ENCODE measurements around the gene LRRC28. TPM values are rescaled to one million over a fixed set of nuclear protein-coding genes. Genes with fewer than 3 reads are reported as not detected.

Gene LRRC28
- total and polyA plus RNA-seq, 7 experiments from 2014 or later: 15.0 to 25.9 (median 19.9) TPM

DNA sequence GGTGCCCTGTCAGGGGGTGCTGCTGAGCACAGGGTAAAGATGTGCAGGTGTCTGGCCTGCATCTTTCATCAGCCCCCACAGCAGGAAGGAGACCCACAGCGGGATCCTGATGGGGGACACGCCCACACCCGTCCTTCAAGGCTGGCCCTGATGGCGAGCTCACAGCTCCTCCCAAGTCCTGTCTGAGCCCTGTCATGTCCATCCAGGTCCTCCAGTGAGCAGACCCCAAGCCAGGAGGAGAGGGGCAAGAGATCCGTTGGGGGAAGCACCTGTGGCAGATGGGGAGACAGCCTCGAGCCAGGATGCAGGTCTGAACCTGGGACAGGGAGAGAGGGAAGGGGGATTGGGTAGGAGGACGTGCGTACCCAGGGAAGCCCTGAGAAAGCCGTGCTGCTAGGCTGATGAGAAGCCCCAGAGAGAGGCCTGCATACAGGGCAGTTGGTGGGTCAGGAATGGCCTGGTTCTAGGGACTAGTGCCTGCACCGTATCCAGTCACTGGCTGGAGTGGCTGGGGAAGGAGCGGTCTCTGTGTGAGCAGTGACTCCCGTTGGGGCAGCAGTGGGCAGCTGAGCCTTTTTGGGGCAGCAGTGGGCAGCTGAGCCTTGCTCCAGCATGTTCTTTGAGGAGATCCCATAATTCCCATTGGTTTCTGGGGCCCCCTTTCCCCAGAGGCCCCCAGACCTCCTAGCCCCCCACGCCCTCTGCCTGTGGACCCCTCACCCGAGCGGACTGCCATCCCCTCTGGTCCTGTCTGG, 181.2 kb downstream of the LRRC28 start:
- intact Hi-C loops (cut with micrococcal nuclease): no loop called here
- H3K4me1 Mint-ChIP-seq: peaks cover 8 to 70% (median 50%) of the 10 kb centered on the region in 7 donors
- no peak for ATAC-seq
- H3K27ac ChIP-seq (ENCODE audit: low read depth, low read length): peak overlapping the region; percentile 53
- no peaks in the 10 kb centered on the region for H3K9me3 ChIP-seq (ENCODE audit: control insufficient read depth in 2 of 3, low read length in 3 of 3)
- H3K4me3 ChIP-seq (ENCODE audit: low read length): no peak overlapping the region
- no peak for DNase-seq
- CTCF ChIA-PET: interaction anchor here (1.2 to 1.6 kb wide), 2 partner anchors 8 to 11 kb away, joined by 7 read pairs; no protein-coding TSS in a partner anchor
- no peaks in the 10 kb centered on the region for H3K36me3 ChIP-seq (ENCODE audit: control insufficient read depth in 2 of 3, insufficient read depth in 3 of 3, low read length in 3 of 3)
- peak overlapping the region; percentile 59 to 90 (median 75) for H3K27ac Mint-ChIP-seq
- H3K9me3 Mint-ChIP-seq: peaks cover 0 to 2% (median 0%) of the 10 kb centered on the region in 11 donors
- H3K36me3 Mint-ChIP-seq: no peaks in the 10 kb centered on the region
- H3K4me3 Mint-ChIP-seq: peak overlapping the region in 8 of 10 donors; percentile 14 to 69 (median 56)
- POLR2A ChIA-PET: interaction anchor here (1.1 to 6.8 kb wide), 5 partner anchors 8 to 134 kb away, joined by 3 to 71 read pairs (median 17); partner anchors contain the start of gene MEF2A
- no peaks in the 10 kb centered on the region for H3K27me3 ChIP-seq (ENCODE audit: control insufficient read depth in 2 of 2, insufficient read depth in 2 of 2, low read length in 2 of 2)
- H3K4me1 ChIP-seq (ENCODE audit: control insufficient read depth in 2 of 2, insufficient read depth in 2 of 2, low read length in 2 of 2): peaks cover 0 to 44% of the 10 kb centered on the region in 2 donors
- H3K27me3 Mint-ChIP-seq: peaks cover 0 to 7% (median 0%) of the 10 kb centered on the region in 5 donors

DNA sequence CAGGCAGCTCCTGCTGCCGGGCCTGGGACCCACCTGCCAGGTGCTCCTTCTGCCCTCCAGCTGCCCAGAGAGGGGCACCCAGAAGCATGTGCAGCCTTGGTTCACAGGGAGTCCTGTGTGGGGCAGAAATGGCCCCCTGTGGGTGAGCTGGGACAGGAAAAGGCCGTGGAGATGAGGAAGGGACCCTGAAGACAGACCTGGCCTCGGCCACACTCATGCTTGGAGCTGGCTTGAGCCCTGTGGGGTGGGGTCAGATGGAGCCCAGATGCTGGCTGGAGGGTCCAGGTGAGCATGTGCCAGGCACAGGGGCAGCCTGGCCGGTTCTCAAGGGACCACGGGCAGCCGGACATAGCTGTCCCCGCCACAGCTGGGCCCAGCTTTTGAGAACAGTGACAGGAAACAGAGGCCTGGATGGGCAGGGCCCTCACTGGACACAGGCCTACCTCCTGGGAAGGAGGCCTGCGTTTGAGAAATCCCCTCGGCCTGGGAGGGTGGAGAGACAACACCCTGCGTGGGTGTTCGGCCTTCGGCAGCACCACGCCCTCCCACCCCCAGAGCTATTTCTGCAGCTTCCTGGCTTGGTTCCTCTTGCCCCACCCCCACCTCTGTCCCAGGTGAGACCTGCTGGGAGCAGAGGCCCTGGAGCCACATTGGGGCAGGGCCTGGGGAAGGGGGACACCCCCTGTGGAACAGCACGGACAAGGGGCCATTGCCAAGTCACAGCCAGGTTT, 181.9 kb downstream of the LRRC28 start:
- ATAC-seq (no peak), DNase-seq (peak in 2 of 9 donors; percentile 19 to 25)
- Mint-ChIP-seq H3K36me3 (no peaks in the 10 kb centered on the region), H3K27ac (peak overlapping the region in 8 of 9 donors; percentile 25 to 90 (median 72)), H3K4me1 (peaks cover 8 to 71% (median 51%) of the 10 kb centered on the region in 7 donors), H3K4me3 (peak overlapping the region in 6 of 10 donors; percentile 41 to 69 (median 60)), H3K27me3 (peaks cover 0 to 7% (median 0%) of the 10 kb centered on the region in 5 donors), H3K9me3 (peaks cover 0 to 2% (median 0%) of the 10 kb centered on the region in 11 donors)
- no peaks in the 10 kb centered on the region for H3K9me3 ChIP-seq (ENCODE audit: control insufficient read depth in 2 of 3, low read length in 3 of 3)
- H3K36me3 ChIP-seq (ENCODE audit: control insufficient read depth in 2 of 3, insufficient read depth in 3 of 3, low read length in 3 of 3): no peaks in the 10 kb centered on the region
- intact Hi-C loops (cut with micrococcal nuclease): no loop called here
- peak overlapping the region; percentile 33 for H3K4me3 ChIP-seq (ENCODE audit: low read length)
- peaks cover 0 to 51% of the 10 kb centered on the region in 2 donors for H3K4me1 ChIP-seq (ENCODE audit: control insufficient read depth in 2 of 2, insufficient read depth in 2 of 2, low read length in 2 of 2)
- POLR2A ChIA-PET: interaction anchor here (0.6 to 6.8 kb wide), 5 partner anchors 9 to 133 kb away, joined by 3 to 71 read pairs (median 17); partner anchors contain the start of gene MEF2A
- H3K27ac ChIP-seq (ENCODE audit: low read depth, low read length): peak overlapping the region; percentile 53
- no peaks in the 10 kb centered on the region for H3K27me3 ChIP-seq (ENCODE audit: control insufficient read depth in 2 of 2, insufficient read depth in 2 of 2, low read length in 2 of 2)
- CTCF ChIA-PET: interaction anchor here (1.2 to 1.6 kb wide), 2 partner anchors 9 to 11 kb away, joined by 7 read pairs; no protein-coding TSS in a partner anchor

DNA sequence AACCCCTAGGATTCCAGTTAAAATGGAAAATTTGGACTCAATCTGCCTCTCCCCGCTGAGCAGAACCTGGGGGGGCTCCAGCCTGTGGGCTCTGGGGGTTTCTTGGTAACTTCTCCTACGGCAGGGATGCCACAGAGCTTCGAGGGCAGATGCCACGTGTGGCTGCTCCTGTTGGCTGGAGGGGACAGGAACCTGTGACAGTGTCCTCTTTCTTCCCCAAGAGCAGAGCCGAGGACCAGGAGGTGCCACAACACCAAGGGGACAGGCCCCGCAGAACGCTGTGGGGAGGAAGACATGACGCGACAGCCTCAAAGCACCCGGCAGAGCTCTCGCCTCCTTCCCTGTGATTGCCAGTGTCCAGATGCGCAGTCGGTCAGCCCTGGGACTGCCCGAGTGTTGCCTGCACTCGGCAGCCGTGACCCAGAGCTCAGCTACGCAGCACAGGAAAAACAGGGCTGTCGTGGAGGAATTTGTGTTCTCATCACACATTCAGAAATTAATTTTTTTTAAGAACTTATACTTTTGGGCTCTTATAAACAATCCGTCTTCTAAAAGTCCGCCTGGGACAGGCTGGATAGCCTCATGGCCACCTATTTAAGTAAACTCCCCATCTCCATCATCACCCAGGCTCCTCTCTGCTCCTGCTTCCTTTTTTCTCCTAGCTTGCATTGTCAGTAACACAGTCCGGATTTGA, 182.6 kb downstream of the LRRC28 start:
- H3K4me3 Mint-ChIP-seq: peak overlapping the region in 8 of 10 donors; percentile 43 to 75 (median 64)
- peaks cover 0 to 10% (median 0%) of the 10 kb centered on the region in 5 donors for H3K27me3 Mint-ChIP-seq
- POLR2A ChIA-PET: interaction anchor here (0.5 to 6.8 kb wide), 7 partner anchors 10 to 340 kb away, joined by 3 to 71 read pairs (median 5); partner anchors contain the start of gene MEF2A
- peaks cover 5 to 78% (median 55%) of the 10 kb centered on the region in 7 donors for H3K4me1 Mint-ChIP-seq
- DNase-seq (no peak), ATAC-seq (no peak)
- H3K36me3 ChIP-seq (ENCODE audit: control insufficient read depth in 2 of 3, insufficient read depth in 3 of 3, low read length in 3 of 3): no peaks in the 10 kb centered on the region
- H3K36me3 Mint-ChIP-seq: no peaks in the 10 kb centered on the region
- H3K27ac ChIP-seq (ENCODE audit: low read depth, low read length): no peak overlapping the region
- H3K9me3 ChIP-seq (ENCODE audit: control insufficient read depth in 2 of 3, low read length in 3 of 3): no peaks in the 10 kb centered on the region
- intact Hi-C loops (cut with micrococcal nuclease): no loop called here
- CTCF ChIA-PET: interaction anchor here (0.6 to 2.0 kb wide), 4 partner anchors 10 to 270 kb away, joined by 3 to 7 read pairs (median 7); no protein-coding TSS in a partner anchor
- H3K4me3 ChIP-seq (ENCODE audit: low read length): peak overlapping the region; percentile 33
- peaks cover 0 to 58% of the 10 kb centered on the region in 2 donors for H3K4me1 ChIP-seq (ENCODE audit: control insufficient read depth in 2 of 2, insufficient read depth in 2 of 2, low read length in 2 of 2)
- no peaks in the 10 kb centered on the region for H3K27me3 ChIP-seq (ENCODE audit: control insufficient read depth in 2 of 2, insufficient read depth in 2 of 2, low read length in 2 of 2)
- H3K9me3 Mint-ChIP-seq: peaks cover 0 to 2% (median 0%) of the 10 kb centered on the region in 11 donors
- peak overlapping the region; percentile 48 to 88 (median 79) for H3K27ac Mint-ChIP-seq

DNA sequence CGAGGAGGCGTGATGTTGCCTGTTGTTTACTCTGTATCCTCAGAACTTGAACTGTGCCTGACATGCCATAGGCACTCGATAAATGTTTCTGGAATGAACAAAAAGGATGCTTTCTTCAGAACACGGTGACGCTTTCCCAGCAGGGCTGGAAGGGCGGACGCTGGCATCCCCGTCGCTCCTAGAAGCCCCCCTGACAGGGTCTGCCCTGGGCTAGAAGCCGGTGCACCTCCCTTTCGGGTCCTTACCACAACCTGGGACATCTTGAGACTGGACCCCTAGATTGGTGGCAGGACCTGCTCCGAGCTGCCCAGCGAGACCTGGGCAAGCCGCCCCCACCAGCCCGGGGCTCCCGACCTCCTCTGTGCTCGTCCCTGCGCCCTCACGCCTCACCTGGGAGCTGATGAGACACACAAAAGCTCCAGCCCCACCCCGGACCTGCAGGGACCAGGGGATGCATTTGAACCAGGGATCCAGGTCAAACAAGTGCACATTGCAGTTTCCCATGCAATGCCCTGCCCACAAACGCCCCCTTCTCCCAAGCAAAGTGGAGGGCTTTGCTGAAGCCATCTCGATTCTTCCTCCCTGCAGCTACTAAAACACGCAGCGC, 183.3 kb downstream of the LRRC28 start:
- no peak for DNase-seq
- H3K9me3 ChIP-seq (ENCODE audit: control insufficient read depth in 2 of 3, low read length in 3 of 3): no peaks in the 10 kb centered on the region
- H3K9me3 Mint-ChIP-seq: peaks cover 0 to 2% (median 0%) of the 10 kb centered on the region in 11 donors
- peaks cover 0 to 58% of the 10 kb centered on the region in 2 donors for H3K4me1 ChIP-seq (ENCODE audit: control insufficient read depth in 2 of 2, insufficient read depth in 2 of 2, low read length in 2 of 2)
- peaks cover 5 to 86% (median 57%) of the 10 kb centered on the region in 7 donors for H3K4me1 Mint-ChIP-seq
- H3K27me3 ChIP-seq (ENCODE audit: control insufficient read depth in 2 of 2, insufficient read depth in 2 of 2, low read length in 2 of 2): no peaks in the 10 kb centered on the region
- POLR2A ChIA-PET: interaction anchor here (0.5 to 6.8 kb wide), 7 partner anchors 10 to 341 kb away, joined by 3 to 71 read pairs (median 4); no protein-coding TSS in a partner anchor
- peaks cover 0 to 11% (median 0%) of the 10 kb centered on the region in 5 donors for H3K27me3 Mint-ChIP-seq
- peak overlapping the region in 8 of 9 donors; percentile 56 to 88 (median 77) for H3K27ac Mint-ChIP-seq
- CTCF ChIA-PET: interaction anchor here (0.6 to 2.0 kb wide), 2 partner anchors 265 to 270 kb away, joined by 3 to 7 read pairs; no protein-coding TSS in a partner anchor
- intact Hi-C loops (cut with micrococcal nuclease): no loop called here
- no peak for ATAC-seq
- H3K36me3 ChIP-seq (ENCODE audit: control insufficient read depth in 2 of 3, insufficient read depth in 3 of 3, low read length in 3 of 3): no peaks in the 10 kb centered on the region
- H3K4me3 ChIP-seq (ENCODE audit: low read length): no peak overlapping the region
- peak overlapping the region in 8 of 10 donors; percentile 14 to 69 (median 61) for H3K4me3 Mint-ChIP-seq
- H3K27ac ChIP-seq (ENCODE audit: low read depth, low read length): no peak overlapping the region
- no peaks in the 10 kb centered on the region for H3K36me3 Mint-ChIP-seq

DNA sequence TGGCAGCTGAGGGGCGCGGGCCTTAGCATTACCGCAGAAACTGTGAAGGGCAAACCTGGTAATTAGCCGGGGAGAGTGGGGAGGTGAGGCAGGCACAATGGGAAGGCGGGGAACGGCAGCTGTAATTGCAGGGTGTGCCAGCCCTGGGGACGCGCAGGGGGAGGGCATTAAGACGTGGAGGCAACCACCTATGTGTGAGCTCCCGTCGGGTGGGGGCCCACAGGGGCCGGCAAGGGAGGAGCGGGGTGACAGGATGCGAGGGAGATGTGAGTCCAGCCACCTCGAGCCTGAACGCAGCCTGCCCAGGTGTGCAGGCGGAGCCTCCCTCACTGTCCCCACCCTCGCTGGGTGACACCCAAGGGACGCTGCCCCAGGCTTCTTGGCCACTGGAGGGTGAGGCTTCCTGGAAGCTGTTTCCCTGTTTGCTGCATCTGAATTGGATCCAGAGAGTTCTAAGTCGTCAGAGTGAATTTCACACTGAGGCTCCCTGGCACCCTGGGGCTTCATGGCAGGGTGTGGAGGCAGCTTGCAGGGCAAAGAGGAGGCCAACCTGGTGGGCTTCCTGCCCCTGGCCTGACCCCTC, 183.9 kb downstream of the LRRC28 start:
- Mint-ChIP-seq H3K36me3 (no peaks in the 10 kb centered on the region), H3K9me3 (peaks cover 0 to 2% (median 0%) of the 10 kb centered on the region in 11 donors), H3K4me3 (peak overlapping the region in 5 of 10 donors; percentile 9 to 69 (median 14)), H3K27ac (peak overlapping the region; percentile 9 to 88 (median 62)), H3K4me1 (peaks cover 5 to 85% (median 62%) of the 10 kb centered on the region in 7 donors), H3K27me3 (peaks cover 0 to 11% (median 0%) of the 10 kb centered on the region in 5 donors)
- CTCF ChIA-PET: interaction anchor here (2.0 kb wide), 1 partner anchor 269 kb away, joined by 7 read pairs; no protein-coding TSS in a partner anchor
- no peaks in the 10 kb centered on the region for H3K27me3 ChIP-seq (ENCODE audit: control insufficient read depth in 2 of 2, insufficient read depth in 2 of 2, low read length in 2 of 2)
- peaks cover 0 to 58% of the 10 kb centered on the region in 2 donors for H3K4me1 ChIP-seq (ENCODE audit: control insufficient read depth in 2 of 2, insufficient read depth in 2 of 2, low read length in 2 of 2)
- DNase-seq: peak in 2 of 9 donors; percentile 19 to 26
- no peak for ATAC-seq
- no peak overlapping the region for H3K27ac ChIP-seq (ENCODE audit: low read depth, low read length)
- H3K36me3 ChIP-seq (ENCODE audit: control insufficient read depth in 2 of 3, insufficient read depth in 3 of 3, low read length in 3 of 3): no peaks in the 10 kb centered on the region
- H3K4me3 ChIP-seq (ENCODE audit: low read length): no peak overlapping the region
- H3K9me3 ChIP-seq (ENCODE audit: control insufficient read depth in 2 of 3, low read length in 3 of 3): no peaks in the 10 kb centered on the region
- intact Hi-C loops (cut with micrococcal nuclease): no loop called here
- POLR2A ChIA-PET: interaction anchor here (0.6 to 6.8 kb wide), 6 partner anchors 9 to 44 kb away, joined by 3 to 71 read pairs (median 10); no protein-coding TSS in a partner anchor
